Left lung (tissue), 10 donors: Measurements from ENCODE around the gene LRRC26. TPM values are rescaled to one million over a fixed set of nuclear protein-coding genes. Genes with fewer than 3 reads are reported as not detected.

Source experiments
- ATAC-seq: fragments of 200-7000 bp; cut with Tn5 transposase; one replicate; pipeline ENCODE4 v1.9.1; 2020; ENCODE audit warnings: moderate library complexity
- DNase-seq, 4 donors: peaks; one replicate each; pipeline ENCODE4 v3.0.0-alpha.2; 2013 to 2020
- H3K27ac ChIP-seq, 2 donors: fragments of 200-600 bp; sonication (generic) in 1 of 2; one replicate each; pipeline versions ENCODE4 v1.5.0 to v1.8.0; 2020 to 2021
- H3K27me3 ChIP-seq, 2 donors: fragments of 200-600 bp; sonication (generic) in 1 of 2; one replicate each; pipeline versions ENCODE4 v1.5.0 to v1.8.0; 2020 to 2021
- H3K36me3 ChIP-seq, 2 donors: fragments of 200-600 bp; sonication (generic) in 1 of 2; one replicate each; pipeline versions ENCODE4 v1.5.0 to v1.8.0; 2020 to 2021
- H3K4me1 ChIP-seq, 2 donors: fragments of 200-600 bp; one replicate each; pipeline ENCODE4 v1.8.0; 2021
- H3K4me3 ChIP-seq, 2 donors: fragments of 200-600 bp; sonication (generic) in 1 of 2; one replicate each; pipeline versions ENCODE4 v1.5.0 to v1.8.0; 2020 to 2021; ENCODE audit warnings: mild to moderate bottlenecking in 1 of 2
- H3K9me3 ChIP-seq, 2 donors: fragments of 200-600 bp; sonication (generic) in 1 of 2; one replicate each; pipeline versions ENCODE4 v1.5.0 to v1.8.0; 2020 to 2021
- CTCF ChIP-seq, 2 donors: fragments of 200-600 bp; sonication (generic) in 1 of 2; IDR thresholded peaks; one replicate each; pipeline versions ENCODE4 v1.5.0 to v1.8.0; 2021; ENCODE audit warnings: antibody characterized with exemption in 2 of 2
- intact Hi-C, 2 donors: fragments of 100-400 bp; cut with DNase I; formaldehyde crosslinking; loops; one replicate each; pipeline versions ENCODE4 v1.11.2 to v1.14.2; 2022
- polyA plus RNA-seq, 6 donors: library from polyadenylated mRNA; unstranded; fragments of 120-200 nt; gene quantifications; one replicate each; pipeline ENCODE4 v1.2.1, GENCODE V29; 2013; ENCODE audit not compliant: insufficient read length in 6 of 6
- total RNA-seq, 2 donors: library from RNA; stranded (reverse); fragmentation: NEBNext Ultra II Directional; extraction: Animal tissue kit (Norgen Biotek cat#: 25700); gene quantifications; one replicate each; pipeline ENCODE4 v1.2.1, GENCODE V29; 2021
- donor health status: DM: no; HTN: yes; CAD: no.
- donor health status: DM: no; HTN: no; CAD: no.

LRRC26 gene
- total and polyA plus RNA-seq, 8 donors = 0.23 to 0.63 (median 0.40) TPM; not detected in 4

GRCh38 chr9:137160054-137160425 is 9.8 kb downstream of the LRRC26 start:
- H3K27ac ChIP-seq = no peak overlapping the region
- H3K27me3 ChIP-seq = peaks cover 68 to 100% of the 10 kb centered on the region in 2 donors
- DNase-seq = no peak
- no peaks in the 10 kb centered on the region for H3K36me3 ChIP-seq
- H3K4me3 ChIP-seq = no peak overlapping the region
- H3K9me3 ChIP-seq = no peaks in the 10 kb centered on the region
- H3K4me1 ChIP-seq = peaks cover 6 to 26% of the 10 kb centered on the region in 2 donors
- no peak for TF ChIP-seq CTCF (IDR thresholded peaks at IDR 0.05)
- intact Hi-C loops = no loop called here
- no peak for ATAC-seq

- intact Hi-C loops = no loop called here
- H3K27ac ChIP-seq = no peak overlapping the region
- H3K4me3 ChIP-seq = no peak overlapping the region
- TF ChIP-seq CTCF (IDR thresholded peaks at IDR 0.05) = no peak
- DNase-seq (no peak), ATAC-seq (no peak)
- peaks cover 61 to 100% of the 10 kb centered on the region in 2 donors for H3K27me3 ChIP-seq
- no peaks in the 10 kb centered on the region for H3K36me3 ChIP-seq
- no peaks in the 10 kb centered on the region for H3K9me3 ChIP-seq
- peaks cover 6 to 26% of the 10 kb centered on the region in 2 donors for H3K4me1 ChIP-seq
Observed at GRCh38 chr9:137159105-137160053, 10.5 kb downstream of the LRRC26 start.

GRCh38 chr9:137158625-137159024 is 11.2 kb downstream of the LRRC26 start:
- Histone ChIP-seq H3K27me3 (peaks cover 54 to 94% of the 10 kb centered on the region in 2 donors), H3K36me3 (no peaks in the 10 kb centered on the region), H3K9me3 (no peaks in the 10 kb centered on the region), H3K27ac (no peak overlapping the region), H3K4me3 (no peak overlapping the region), H3K4me1 (peaks cover 6 to 26% of the 10 kb centered on the region in 2 donors)
- DNase-seq = no peak
- ATAC-seq = no peak
- intact Hi-C loops = no loop called here
- no peak for TF ChIP-seq CTCF (IDR thresholded peaks at IDR 0.05)

GRCh38 chr9:137157618-137158415 is 12.0 kb downstream of the LRRC26 start:
- Histone ChIP-seq H3K4me1 (peaks cover 2 to 18% of the 10 kb centered on the region in 2 donors), H3K27ac (no peak overlapping the region), H3K4me3 (no peak overlapping the region), H3K27me3 (peaks cover 45 to 86% of the 10 kb centered on the region in 2 donors), H3K9me3 (no peaks in the 10 kb centered on the region), H3K36me3 (no peaks in the 10 kb centered on the region)
- ATAC-seq (no peak), DNase-seq (no peak)
- TF ChIP-seq CTCF (IDR thresholded peaks at IDR 0.05) = no peak
- intact Hi-C loops = no loop called here
